ENCODE data around the gene TSPO2.

DNA sequence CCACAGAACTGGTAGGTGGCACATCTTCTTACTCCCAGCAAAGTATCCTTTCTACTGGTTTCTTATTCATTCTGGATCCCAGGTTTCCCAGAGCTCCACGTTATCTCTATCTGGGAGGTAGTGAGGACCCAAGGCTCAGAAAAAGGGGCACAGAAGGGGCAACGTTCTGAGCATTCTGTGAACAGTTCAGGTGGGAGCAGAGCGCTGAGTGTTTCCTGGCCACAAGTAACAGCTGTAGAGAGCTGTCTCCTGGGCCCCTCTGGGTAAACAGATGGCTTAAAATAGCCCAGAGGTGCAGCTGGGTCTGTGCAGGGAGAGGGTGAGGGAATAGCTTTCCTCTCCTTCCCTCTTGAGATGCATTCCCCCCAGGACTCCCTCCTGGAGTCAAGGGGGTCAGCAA, 12.9 kb downstream of the TSPO2 start:
- TF ChIP-seq, protein P1, sequence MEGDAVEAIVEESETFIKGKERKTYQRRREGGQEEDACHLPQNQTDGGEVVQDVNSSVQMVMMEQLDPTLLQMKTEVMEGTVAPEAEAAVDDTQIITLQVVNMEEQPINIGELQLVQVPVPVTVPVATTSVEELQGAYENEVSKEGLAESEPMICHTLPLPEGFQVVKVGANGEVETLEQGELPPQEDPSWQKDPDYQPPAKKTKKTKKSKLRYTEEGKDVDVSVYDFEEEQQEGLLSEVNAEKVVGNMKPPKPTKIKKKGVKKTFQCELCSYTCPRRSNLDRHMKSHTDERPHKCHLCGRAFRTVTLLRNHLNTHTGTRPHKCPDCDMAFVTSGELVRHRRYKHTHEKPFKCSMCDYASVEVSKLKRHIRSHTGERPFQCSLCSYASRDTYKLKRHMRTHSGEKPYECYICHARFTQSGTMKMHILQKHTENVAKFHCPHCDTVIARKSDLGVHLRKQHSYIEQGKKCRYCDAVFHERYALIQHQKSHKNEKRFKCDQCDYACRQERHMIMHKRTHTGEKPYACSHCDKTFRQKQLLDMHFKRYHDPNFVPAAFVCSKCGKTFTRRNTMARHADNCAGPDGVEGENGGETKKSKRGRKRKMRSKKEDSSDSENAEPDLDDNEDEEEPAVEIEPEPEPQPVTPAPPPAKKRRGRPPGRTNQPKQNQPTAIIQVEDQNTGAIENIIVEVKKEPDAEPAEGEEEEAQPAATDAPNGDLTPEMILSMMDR (IDR thresholded peaks at IDR 0.05; ENCODE audit: low read depth, low read length, poor library complexity, severe bottlenecking): no peak
- no peak for TF ChIP-seq EZH2phosphoT487 (IDR thresholded peaks at IDR 0.05; ENCODE audit: borderline replicate concordance, low read length)

Measured in DOHH2 (cell line).